Measurements from ENCODE around the gene GABRB3. TPM values are rescaled to one million over a fixed set of nuclear protein-coding genes. Genes with fewer than 3 reads are reported as not detected.

GABRB3 gene
- total RNA-seq, 1 donor from 2014 or later, result 8.8 TPM

- Histone ChIP-seq H2AFZ (replicated peaks) (no peak overlapping the region), H3K36me3 (peaks cover 4% of the 10 kb centered on the region), H3F3A (ENCODE audit: low read depth) (no peaks in the 10 kb centered on the region), H3K9me3 (ENCODE audit: low read depth) (peaks cover 6% of the 10 kb centered on the region), H3K4me3 (no peak overlapping the region), H3K4me1 (peaks cover 14% of the 10 kb centered on the region), H3K27ac (no peak overlapping the region), H3K79me2 (ENCODE audit: low read depth) (peaks cover 14% of the 10 kb centered on the region), H3K27me3 (no peaks in the 10 kb centered on the region), H4K20me1 (ENCODE audit: low read depth) (no peaks in the 10 kb centered on the region), H3K9ac (no peak overlapping the region), H3K4me2 (no peak overlapping the region)
- Mint-ChIP-seq H3K27me3 (ENCODE audit: insufficient read depth, low read depth) (peaks cover 2% of the 10 kb centered on the region), H3K9me3 (peaks cover 17% of the 10 kb centered on the region), H3K4me3 (no peak overlapping the region), H3K4me1 (peaks cover 3% of the 10 kb centered on the region), H3K36me3 (peaks cover 7% of the 10 kb centered on the region), H3K27ac (no peak overlapping the region)
- no peak for TF ChIP-seq CTCF (IDR thresholded peaks at IDR 0.05)
- TF ChIP-seq EZH2phosphoT487 (IDR thresholded peaks at IDR 0.05), result no peak
- no peak for TF ChIP-seq EZH2 (IDR thresholded peaks at IDR 0.05)
- no peak for DNase-seq (ENCODE audit: low spot score)
Measured at GRCh38 chr15:26698555-26698954, 74.3 kb downstream of the GABRB3 start.

- peaks cover 7% of the 10 kb centered on the region for H3K36me3 Mint-ChIP-seq
- no peaks in the 10 kb centered on the region for H3K27me3 ChIP-seq
- H3K36me3 ChIP-seq, result peaks cover 4% of the 10 kb centered on the region
- no peak overlapping the region for H3K27ac Mint-ChIP-seq
- peaks cover 22% of the 10 kb centered on the region for H3K9me3 Mint-ChIP-seq
- H3K27ac ChIP-seq, result no peak overlapping the region
- H3K79me2 ChIP-seq (ENCODE audit: low read depth), result peaks cover 14% of the 10 kb centered on the region
- peak overlapping the region; percentile 20 for H3K4me2 ChIP-seq
- no peak overlapping the region for H3K4me3 ChIP-seq
- peaks cover 2% of the 10 kb centered on the region for H3K27me3 Mint-ChIP-seq (ENCODE audit: insufficient read depth, low read depth)
- H3K9ac ChIP-seq, result no peak overlapping the region
- H3K9me3 ChIP-seq (ENCODE audit: low read depth), result peaks cover 6% of the 10 kb centered on the region
- H4K20me1 ChIP-seq (ENCODE audit: low read depth), result no peaks in the 10 kb centered on the region
- peak overlapping the region; percentile 12 for H2AFZ ChIP-seq (replicated peaks)
- H3F3A ChIP-seq (ENCODE audit: low read depth), result peaks cover under 1% of the 10 kb centered on the region
- peaks cover 3% of the 10 kb centered on the region for H3K4me1 Mint-ChIP-seq
- H3K4me1 ChIP-seq, result peaks cover 19% of the 10 kb centered on the region
- TF ChIP-seq EZH2 (IDR thresholded peaks at IDR 0.05), result no peak
- TF ChIP-seq CTCF (IDR thresholded peaks at IDR 0.05), result no peak
- TF ChIP-seq EZH2phosphoT487 (IDR thresholded peaks at IDR 0.05), result no peak
- no peak for DNase-seq (ENCODE audit: low spot score)
- H3K4me3 Mint-ChIP-seq, result no peak overlapping the region
Measured at GRCh38 chr15:26697913-26698312, 75.0 kb downstream of the GABRB3 start.

- Mint-ChIP-seq H3K9me3 (peaks cover 20% of the 10 kb centered on the region), H3K36me3 (peaks cover 3% of the 10 kb centered on the region), H3K27ac (no peak overlapping the region), H3K4me1 (peaks cover 19% of the 10 kb centered on the region), H3K4me3 (no peak overlapping the region), H3K27me3 (ENCODE audit: insufficient read depth, low read depth) (no peaks in the 10 kb centered on the region)
- Histone ChIP-seq H3K36me3 (peaks cover 4% of the 10 kb centered on the region), H3K9me3 (ENCODE audit: low read depth) (peaks cover 6% of the 10 kb centered on the region), H2AFZ (replicated peaks) (no peak overlapping the region), H3K27ac (peak overlapping the region; percentile 95), H3K79me2 (ENCODE audit: low read depth) (peaks cover 4% of the 10 kb centered on the region), H3K4me3 (peak overlapping the region; percentile 35), H3K27me3 (no peaks in the 10 kb centered on the region), H3K4me2 (peak overlapping the region; percentile 78), H4K20me1 (ENCODE audit: low read depth) (no peaks in the 10 kb centered on the region), H3K4me1 (peaks cover 39% of the 10 kb centered on the region), H3K9ac (no peak overlapping the region), H3F3A (ENCODE audit: low read depth) (peaks cover 35% of the 10 kb centered on the region)
- DNase-seq (ENCODE audit: low spot score), result peak; percentile 91
- no peak for TF ChIP-seq CTCF (IDR thresholded peaks at IDR 0.05)
- no peak for TF ChIP-seq EZH2 (IDR thresholded peaks at IDR 0.05)
- TF ChIP-seq EZH2phosphoT487 (IDR thresholded peaks at IDR 0.05), result no peak
Measured at GRCh38 chr15:26691249-26691648, 81.6 kb downstream of the GABRB3 start.

All from neural progenitor cell (in vitro differentiated cells).